HepG2 (cell line): ENCODE measurements around the gene ZNF195. TPM values are rescaled to one million over a fixed set of nuclear protein-coding genes. Genes with fewer than 3 reads are reported as not detected.

ENCODE experiments used
- BRCA1 ChIP-seq: sonication (generic); formaldehyde crosslinking; IDR thresholded peaks from 2 replicates; pipeline ENCODE4 v1.4.0; 2020; ENCODE audit warnings: missing genetic modification reagents
- GABPB1 ChIP-seq: IDR thresholded peaks from 2 replicates; pipeline ENCODE4 v1.6.1; 2016; ENCODE audit warnings: mild to moderate bottlenecking, missing genetic modification reagents, moderate library complexity, missing compliant biosample characterization
- HIC2 ChIP-seq: sonication (generic); formaldehyde crosslinking; IDR thresholded peaks from 2 replicates; pipeline ENCODE4 v1.9.0; 2022; ENCODE audit warnings: low read depth, missing genetic modification reagents
- HNF4G ChIP-seq, 2 experiments: sonication (generic) in 1 of 2; formaldehyde crosslinking in 1 of 2; IDR thresholded peaks; 2 replicates each; pipeline versions ENCODE4 v1.4.0 to v1.6.1; 2011 to 2020; ENCODE audit warnings: borderline replicate concordance in 2 of 2, low read depth in 2 of 2, mild to moderate bottlenecking in 2 of 2, low read length in 1 of 2, missing genetic modification reagents in 1 of 2, moderate library complexity in 1 of 2
- IKZF4 ChIP-seq: sonication (generic); formaldehyde crosslinking; IDR thresholded peaks from 2 replicates; pipeline ENCODE4 v1.5.1; 2020; ENCODE audit warnings: borderline replicate concordance, mild to moderate bottlenecking, low read depth, missing genetic modification reagents; ENCODE audit errors: not compliant biosample characterization
- MXI1 ChIP-seq: IDR thresholded peaks from 3 replicates; pipeline ENCODE4 v1.6.1; 2012; ENCODE audit warnings: low read depth, low read length, inconsistent platforms, borderline replicate concordance
- POLR2A ChIP-seq, 2 experiments: IDR thresholded peaks; 2 replicates each; pipeline ENCODE4 v1.6.1; 2011; ENCODE audit warnings: low read depth in 2 of 2, low read length in 2 of 2, mild to moderate bottlenecking in 1 of 2, moderate library complexity in 1 of 2; ENCODE audit not compliant: insufficient read depth in 1 of 2
- PPARG ChIP-seq: conservative IDR thresholded peaks from 2 replicates; pipeline ENCODE4 v1.6.1; 2016; ENCODE audit warnings: missing biosample characterization, missing genetic modification reagents
- SPEN ChIP-seq: sonication (generic); formaldehyde crosslinking; IDR thresholded peaks from 2 replicates; pipeline ENCODE4 v1.5.1; 2020; ENCODE audit warnings: low read depth, mild to moderate bottlenecking, missing genetic modification reagents
- THAP7 ChIP-seq: sonication (generic); formaldehyde crosslinking; IDR thresholded peaks from 2 replicates; pipeline ENCODE4 v1.8.1; 2023; ENCODE audit warnings: mild to moderate bottlenecking, missing genetic modification reagents
- ZC3H13 ChIP-seq: sonication (generic); formaldehyde crosslinking; IDR thresholded peaks from 2 replicates; pipeline ENCODE4 v1.8.1; 2023; ENCODE audit warnings: mild to moderate bottlenecking, missing genetic modification reagents, moderate library complexity
- ZEB1 ChIP-seq: IDR thresholded peaks from 2 replicates; pipeline ENCODE4 v1.6.1; 2012; ENCODE audit warnings: mild to moderate bottlenecking, low read depth, inconsistent platforms; ENCODE audit not compliant: insufficient replicate concordance
- ZNF101 ChIP-seq: sonication (generic); formaldehyde crosslinking; IDR thresholded peaks from 2 replicates; pipeline ENCODE4 v1.4.0; 2020; ENCODE audit warnings: mild to moderate bottlenecking, low read depth, missing genetic modification reagents, borderline replicate concordance
- ZNF282 ChIP-seq: fragments of 450-650 bp; IDR thresholded peaks from 2 replicates; pipeline ENCODE4 v1.6.1; 2018; ENCODE audit not compliant: partially characterized antibody
- ZNF367 ChIP-seq: sonication (generic); formaldehyde crosslinking; IDR thresholded peaks from 2 replicates; pipeline ENCODE4 v1.4.0; 2020; ENCODE audit warnings: missing genetic modification reagents, borderline replicate concordance
- ZNF7 ChIP-seq: IDR thresholded peaks from 2 replicates; pipeline ENCODE4 v1.6.1; 2016; ENCODE audit warnings: missing biosample characterization, missing genetic modification reagents
- ZNF768 ChIP-seq: sonication (generic); formaldehyde crosslinking; IDR thresholded peaks from 2 replicates; pipeline ENCODE4 v1.4.0; 2020; ENCODE audit warnings: missing genetic modification reagents
- ZNF770 ChIP-seq: sonication (generic); formaldehyde crosslinking; IDR thresholded peaks from 2 replicates; pipeline ENCODE4 v1.5.0; 2020; ENCODE audit warnings: mild to moderate bottlenecking, missing genetic modification reagents
- ZNF782 ChIP-seq: sonication (generic); formaldehyde crosslinking; IDR thresholded peaks from 2 replicates; pipeline ENCODE4 v1.4.0; 2020; ENCODE audit warnings: missing genetic modification reagents, mild to moderate bottlenecking, borderline replicate concordance
- ZNF788 ChIP-seq: sonication (generic); formaldehyde crosslinking; IDR thresholded peaks from 2 replicates; pipeline ENCODE4 v1.5.0; 2020; ENCODE audit warnings: mild to moderate bottlenecking, missing genetic modification reagents, borderline replicate concordance
- ZNF790 ChIP-seq: sonication (generic); formaldehyde crosslinking; IDR thresholded peaks from 2 replicates; pipeline ENCODE4 v1.8.0; 2022; ENCODE audit warnings: missing genetic modification reagents, mild to moderate bottlenecking, borderline replicate concordance
- ZNF839 ChIP-seq: sonication (generic); formaldehyde crosslinking; IDR thresholded peaks from 2 replicates; pipeline ENCODE4 v1.4.0; 2020; ENCODE audit warnings: missing genetic modification reagents, mild to moderate bottlenecking, borderline replicate concordance
- polyA plus RNA-seq, 8 experiments: library from polyadenylated mRNA; depleted of rRNA in 3 of 8; stranded (reverse) in 7 of 8; unstranded in 1 of 8; fragments of >200 nt; fragmentation: Illumina TruSeq in 4 of 8; extraction: Trizol in 4 of 8; gene quantifications; 2 replicates each; pipeline versions ENCODE4 v1.2.1 to v1.2.3, GENCODE V29; 2011 to 2016; ENCODE audit warnings: low read depth in 4 of 8, missing spikeins in 1 of 8, mixed read lengths in 1 of 8; ENCODE audit not compliant: insufficient read depth in 1 of 8
- total RNA-seq, 5 experiments: library from RNA; depleted of rRNA; stranded (reverse); fragments of >200 nt; fragmentation: Illumina TruSeq; extraction: Trizol; gene quantifications; 2 replicates each; pipeline ENCODE4 v1.2.3, GENCODE V29; 2016; ENCODE audit warnings: low read depth in 1 of 5

The ZNF195 gene
- total and polyA plus RNA-seq, 2 of the 13 experiments (the other 11 are each of a cell fraction or from before 2014, with no cell fraction given): 17.3 to 31.4 TPM

GRCh38 chr11:3378426-3379423, at the start of gene ZNF195 (continued):
- TF ChIP-seq ZEB1 (peak; percentile 36), POLR2A (IDR thresholded peaks at IDR 0.05; ENCODE audit: insufficient read depth in 1 of 2, low read depth in 2 of 2, low read length in 2 of 2) (peak; percentile 83 to 88), ZNF788 (CRISPR knock-in tag) (peak; percentile 37; the same call in 1 of the 2 replicates), ZNF790 (CRISPR knock-in tag) (no peak), HNF4G (IDR thresholded peaks at IDR 0.05; ENCODE audit: borderline replicate concordance, low read depth, low read length) (no peak), HNF4G (CRISPR knock-in tag; IDR thresholded peaks at IDR 0.05; ENCODE audit: borderline replicate concordance, low read depth) (0 out of 2 replicates have a peak, but pooled peaks have one; percentile 25), ZNF367 (no peak), ZC3H13 (no peak), ZNF770 (CRISPR knock-in tag) (0 out of 2 replicates have a peak, but pooled peaks have one; percentile 24), ZNF101 (CRISPR knock-in tag) (no peak), PPARG (CRISPR knock-in tag) (no peak), THAP7 (CRISPR knock-in tag) (no peak), HIC2 (CRISPR knock-in tag) (no peak), MXI1 (peak; percentile 62; the same call in 1 of the 3 replicates), ZNF282 (no peak), SPEN (CRISPR knock-in tag) (peak; percentile 94), GABPB1 (peak; percentile 96), ZNF768 (peak; percentile 76; the same call in 1 of the 2 replicates), ZNF839 (CRISPR knock-in tag) (peak; percentile 85; the same call in 1 of the 2 replicates), ZNF782 (CRISPR knock-in tag) (no peak), BRCA1 (CRISPR knock-in tag) (no peak), ZNF7 (CRISPR knock-in tag) (no peak), IKZF4 (CRISPR knock-in tag) (peak; percentile 41)
